Vagina (tissue), 2 donors: ENCODE data around the gene MAP3K10. TPM values are rescaled to one million over a fixed set of nuclear protein-coding genes. Genes with fewer than 3 reads are reported as not detected.

Experiments used
- DNase-seq, 2 donors: peaks; one replicate each; pipeline ENCODE4 v3.0.0-alpha.2; 2017; ENCODE audit errors: extremely low spot score in 2 of 2
- H3K27ac ChIP-seq: fragments of 200-600 bp; sonication (generic); one replicate; pipeline ENCODE4 v1.5.1; 2019
- H3K27me3 ChIP-seq: fragments of 200-600 bp; sonication (generic); one replicate; pipeline ENCODE4 v1.5.1; 2019
- H3K36me3 ChIP-seq, 2 donors: fragments of 200-600 bp; sonication (generic); one replicate each; pipeline ENCODE4 v1.5.1; 2017 to 2019
- H3K4me1 ChIP-seq: fragments of 200-600 bp; sonication (generic); one replicate; pipeline ENCODE4 v1.5.1; 2019
- H3K4me3 ChIP-seq, 2 donors: fragments of 200-600 bp; sonication (generic); 1 replicate in 1 of 2; 2 replicates in 1 of 2; pipeline ENCODE4 v1.5.1; 2016 to 2019
- H3K9me3 ChIP-seq: fragments of 200-600 bp; sonication (generic); one replicate; pipeline ENCODE4 v1.5.1; 2019
- POLR2A ChIP-seq, 2 donors: fragments of 450-650 bp; IDR thresholded peaks; one replicate each; pipeline ENCODE4 v1.6.1; 2017; ENCODE audit warnings: antibody characterized with exemption in 2 of 2, mild to moderate bottlenecking in 2 of 2, moderate library complexity in 2 of 2
- POLR2AphosphoS5 ChIP-seq, 2 donors: sonication (generic); formaldehyde crosslinking; IDR thresholded peaks; one replicate each; pipeline ENCODE4 v1.9.0; 2017; ENCODE audit warnings: antibody characterized with exemption in 2 of 2, mild to moderate bottlenecking in 2 of 2, low read depth in 1 of 2; ENCODE audit not compliant: insufficient read depth in 1 of 2
- intact Hi-C: fragments of 100-400 bp; cut with DNase I; formaldehyde crosslinking; loops from one replicate; pipeline ENCODE4 v1.15.1; 2023
- total RNA-seq: library from RNA; depleted of rRNA; stranded (reverse); fragments of >200 nt; gene quantifications from one replicate; pipeline ENCODE4 v1.2.3, GENCODE V29; 2016
- TF ChIP-seq, protein P1 (sequence below), 3 experiments: fragments of 450-650 bp in 2 of 3; fragments of 200-600 bp in 1 of 3; sonication (generic) in 1 of 3; IDR thresholded peaks; one replicate each; pipeline ENCODE4 v1.5.1; 2017 to 2019; ENCODE audit warnings: antibody characterized with exemption in 3 of 3, mild to moderate bottlenecking in 2 of 3, moderate library complexity in 2 of 3

Gene MAP3K10
- total RNA-seq, 1 donor from 2014 or later = 10.6 TPM

GRCh38 chr19:40264314-40265054 lies 73.3 kb downstream of the MAP3K10 start:
- intact Hi-C loops = no loop called here
- Histone ChIP-seq H3K27ac (no peak overlapping the region), H3K4me1 (peaks cover 42% of the 10 kb centered on the region), H3K9me3 (no peaks in the 10 kb centered on the region), H3K27me3 (no peaks in the 10 kb centered on the region), H3K4me3 (no peak overlapping the region), H3K36me3 (peaks cover 0 to 11% of the 10 kb centered on the region in 2 donors)
- TF ChIP-seq, protein P1, sequence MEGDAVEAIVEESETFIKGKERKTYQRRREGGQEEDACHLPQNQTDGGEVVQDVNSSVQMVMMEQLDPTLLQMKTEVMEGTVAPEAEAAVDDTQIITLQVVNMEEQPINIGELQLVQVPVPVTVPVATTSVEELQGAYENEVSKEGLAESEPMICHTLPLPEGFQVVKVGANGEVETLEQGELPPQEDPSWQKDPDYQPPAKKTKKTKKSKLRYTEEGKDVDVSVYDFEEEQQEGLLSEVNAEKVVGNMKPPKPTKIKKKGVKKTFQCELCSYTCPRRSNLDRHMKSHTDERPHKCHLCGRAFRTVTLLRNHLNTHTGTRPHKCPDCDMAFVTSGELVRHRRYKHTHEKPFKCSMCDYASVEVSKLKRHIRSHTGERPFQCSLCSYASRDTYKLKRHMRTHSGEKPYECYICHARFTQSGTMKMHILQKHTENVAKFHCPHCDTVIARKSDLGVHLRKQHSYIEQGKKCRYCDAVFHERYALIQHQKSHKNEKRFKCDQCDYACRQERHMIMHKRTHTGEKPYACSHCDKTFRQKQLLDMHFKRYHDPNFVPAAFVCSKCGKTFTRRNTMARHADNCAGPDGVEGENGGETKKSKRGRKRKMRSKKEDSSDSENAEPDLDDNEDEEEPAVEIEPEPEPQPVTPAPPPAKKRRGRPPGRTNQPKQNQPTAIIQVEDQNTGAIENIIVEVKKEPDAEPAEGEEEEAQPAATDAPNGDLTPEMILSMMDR (IDR thresholded peaks at IDR 0.05) = no peak
- TF ChIP-seq POLR2AphosphoS5 (IDR thresholded peaks at IDR 0.05; ENCODE audit: insufficient read depth in 1 of 2, low read depth in 1 of 2) (no peak), POLR2A (IDR thresholded peaks at IDR 0.05) (no peak)
- DNase-seq = no peak

Other genes with a start within 250 kb of the MAP3K10 start
- 74.9 TPM for gene PSMC4, start 220.3 kb upstream of the MAP3K10 start, total RNA-seq
- gene ZNF546, start 194.4 kb upstream of the MAP3K10 start, total RNA-seq = 5.2 TPM
- 12.0 TPM for gene ZNF780B, start 135.2 kb upstream of the MAP3K10 start, total RNA-seq
- 18.7 TPM for gene ZNF780A, start 100.5 kb upstream of the MAP3K10 start, total RNA-seq
- gene TTC9B, start 27.0 kb downstream of the MAP3K10 start, total RNA-seq = not detected
- gene CCNP, start 35.3 kb downstream of the MAP3K10 start, total RNA-seq = not detected
- gene AKT2, start 93.9 kb downstream of the MAP3K10 start, total RNA-seq = 105 TPM
- gene C19orf47, start 157.0 kb downstream of the MAP3K10 start, total RNA-seq = 17.4 TPM
- gene PLD3, start 157.3 kb downstream of the MAP3K10 start, total RNA-seq = 177 TPM
- gene HIPK4, start 198.8 kb downstream of the MAP3K10 start, total RNA-seq = 0.74 TPM
- gene PRX, start 222.0 kb downstream of the MAP3K10 start, total RNA-seq = 3.2 TPM
- gene SERTAD1, start 234.6 kb downstream of the MAP3K10 start, total RNA-seq = 14.2 TPM